Uterus (tissue), 4 donors: ENCODE data around the gene MON1B. TPM values are rescaled to one million over a fixed set of nuclear protein-coding genes. Genes with fewer than 3 reads are reported as not detected.
"Not testable (repeated sequence)": the region's sequence is repeated elsewhere in the genome, so short reads cannot be mapped to it uniquely, and the experiment has no call there.

ENCODE experiments used
- DNase-seq, 2 donors: peaks; one replicate each; pipeline ENCODE4 v3.0.0-alpha.2; 2019 to 2020
- H3K27ac ChIP-seq, 2 donors: fragments of 200-600 bp; sonication (generic); 1 replicate in 1 of 2; 2 replicates in 1 of 2; pipeline ENCODE4 v1.5.1; 2016 to 2018
- H3K27me3 ChIP-seq, 2 donors: fragments of 200-600 bp; sonication (generic); one replicate each; pipeline ENCODE4 v1.5.1; 2018 to 2019; ENCODE audit warnings: control low read depth in 1 of 2
- H3K36me3 ChIP-seq, 2 donors: fragments of 200-600 bp; sonication (generic); one replicate each; pipeline ENCODE4 v1.5.1; 2019; ENCODE audit warnings: control low read depth in 1 of 2
- H3K4me1 ChIP-seq, 2 donors: fragments of 200-600 bp; sonication (generic); one replicate each; pipeline ENCODE4 v1.5.1; 2018 to 2019; ENCODE audit warnings: control low read depth in 1 of 2
- H3K4me3 ChIP-seq, 2 donors: fragments of 200-600 bp; sonication (generic); 1 replicate in 1 of 2; 2 replicates in 1 of 2; pipeline ENCODE4 v1.5.1; 2018 to 2019; ENCODE audit warnings: mild to moderate bottlenecking in 1 of 2
- H3K9me3 ChIP-seq, 2 donors: fragments of 200-600 bp; sonication (generic); one replicate each; pipeline ENCODE4 v1.5.1; 2019; ENCODE audit warnings: control low read depth in 1 of 2
- CTCF ChIP-seq, 4 experiments: fragments of 200-600 bp in 2 of 4; fragments of 450-650 bp in 2 of 4; sonication (generic) in 2 of 4; IDR thresholded peaks; one replicate each; pipeline ENCODE4 v1.5.1; 2016 to 2019; ENCODE audit warnings: antibody characterized with exemption in 4 of 4, mild to moderate bottlenecking in 2 of 4, moderate library complexity in 1 of 4
- POLR2A ChIP-seq, 2 donors: fragments of 450-650 bp; IDR thresholded peaks; one replicate each; pipeline ENCODE4 v1.6.1; 2016; ENCODE audit warnings: antibody characterized with exemption in 2 of 2, mild to moderate bottlenecking in 1 of 2, moderate library complexity in 1 of 2
- intact Hi-C: fragments of 100-400 bp; cut with DNase I; formaldehyde crosslinking; loops from one replicate; pipeline ENCODE4 v1.15.1; 2023; ENCODE audit warnings: low total_unique reads
- total RNA-seq, 4 donors: library from RNA; depleted of rRNA in 3 of 4; stranded (reverse); fragments of >200 nt in 3 of 4; gene quantifications; one replicate each; pipeline versions ENCODE4 v1.1.0 to v1.2.4, GENCODE V29; 2014 to 2023
- donor health status: DM: yes; HTN: yes; CAD: no.

The MON1B gene
- total RNA-seq, 4 donors from 2014 or later: 1.3 to 35.8 (median 20.2) TPM

GRCh38 chr16:77170805-77171204, 20.2 kb upstream of the MON1B start:
- intact Hi-C loops: no loop called here
- Histone ChIP-seq H3K9me3 (no peaks in the 10 kb centered on the region), H3K4me1 (no peaks in the 10 kb centered on the region), H3K27me3 (no peaks in the 10 kb centered on the region), H3K36me3 (no peaks in the 10 kb centered on the region), H3K27ac (no peak overlapping the region), H3K4me3 (no peak overlapping the region)
- no peak for DNase-seq
- TF ChIP-seq CTCF (IDR thresholded peaks at IDR 0.05): no peak
- TF ChIP-seq POLR2A (IDR thresholded peaks at IDR 0.05): no peak

- no peaks in the 10 kb centered on the region for H3K36me3 ChIP-seq
- TF ChIP-seq POLR2A (IDR thresholded peaks at IDR 0.05) (no peak), CTCF (IDR thresholded peaks at IDR 0.05) (peak; percentile 59 to 64 (median 60))
- intact Hi-C loops: no loop called here
- peak in 1 of 2 donors; percentile 34 for DNase-seq
- no peaks in the 10 kb centered on the region for H3K4me1 ChIP-seq
- H3K9me3 ChIP-seq: no peaks in the 10 kb centered on the region
- H3K4me3 ChIP-seq: no peak overlapping the region
- no peak overlapping the region for H3K27ac ChIP-seq
- no peaks in the 10 kb centered on the region for H3K27me3 ChIP-seq
These were observed 19.0 kb upstream of the MON1B start for GRCh38 chr16:77171745-77172635.

GRCh38 chr16:77172951-77173350, 18.0 kb upstream of the MON1B start:
- no peaks in the 10 kb centered on the region for H3K9me3 ChIP-seq
- intact Hi-C loops: no loop called here
- no peak for DNase-seq
- H3K27me3 ChIP-seq: no peaks in the 10 kb centered on the region
- H3K27ac ChIP-seq: no peak overlapping the region
- H3K4me1 ChIP-seq: no peaks in the 10 kb centered on the region
- TF ChIP-seq POLR2A (IDR thresholded peaks at IDR 0.05): no peak
- TF ChIP-seq CTCF (IDR thresholded peaks at IDR 0.05): no peak
- H3K4me3 ChIP-seq: no peak overlapping the region
- H3K36me3 ChIP-seq: no peaks in the 10 kb centered on the region

GRCh38 chr16:77183137-77183536, 7.9 kb upstream of the MON1B start:
- intact Hi-C loops: no loop called here
- Histone ChIP-seq H3K27ac (no peak overlapping the region), H3K36me3 (no peaks in the 10 kb centered on the region), H3K4me3 (no peak overlapping the region), H3K4me1 (no peaks in the 10 kb centered on the region), H3K9me3 (no peaks in the 10 kb centered on the region), H3K27me3 (no peaks in the 10 kb centered on the region)
- DNase-seq: no peak
- no peak for TF ChIP-seq CTCF (IDR thresholded peaks at IDR 0.05)
- TF ChIP-seq POLR2A (IDR thresholded peaks at IDR 0.05): no peak

- H3K4me3 ChIP-seq, H3K9me3 ChIP-seq, DNase-seq, H3K36me3 ChIP-seq, H3K27ac ChIP-seq, H3K4me1 ChIP-seq, intact Hi-C loops, H3K27me3 ChIP-seq: not testable (repeated sequence)
These were observed 4.7 kb upstream of the MON1B start for GRCh38 chr16:77186298-77186697.
